ENCODE measurements around the gene NR2C2AP.

GRCh38 chr19:19162495-19162894, 40.7 kb downstream of the NR2C2AP start:
- TF ChIP-seq CTCF (IDR thresholded peaks at IDR 0.05) = no peak
- no peak for TF ChIP-seq POLR2A (IDR thresholded peaks at IDR 0.05)

Measured in Peyer's patch (tissue), 4 donors.